ENCODE data around the gene KIT. TPM values are rescaled to one million over a fixed set of nuclear protein-coding genes. Genes with fewer than 3 reads are reported as not detected.

The KIT gene
- total and polyA plus RNA-seq, 9 donors = 5.9 to 10.6 (median 8.4) TPM

- WGBS (ENCODE audit: insufficient coverage) = no CpG with 5 or more reads among the region's 5 CpGs
- H3K4me1 ChIP-seq (ENCODE audit: control insufficient read depth, insufficient read depth, low read length) = no peaks in the 10 kb centered on the region
- no peaks in the 10 kb centered on the region for H3K27me3 ChIP-seq (ENCODE audit: control insufficient read depth, insufficient read depth, low read length)
- no peak overlapping the region for H3K4me3 ChIP-seq (ENCODE audit: low read length)
- no peak overlapping the region for H3K27ac ChIP-seq (ENCODE audit: low read length)
- no peaks in the 10 kb centered on the region for H3K9me3 ChIP-seq (replicated peaks; ENCODE audit: control insufficient read depth, low read depth, low read length)
- no peak for DNase-seq
- no peaks in the 10 kb centered on the region for H3K36me3 ChIP-seq (ENCODE audit: control insufficient read depth, insufficient read depth, low read length)
Observed at GRCh38 chr4:54716478-54717065, 58.8 kb downstream of the KIT start.

- WGBS (ENCODE audit: insufficient coverage) = 100% methylated on average over 1 of the region's 3 CpGs
- no peak overlapping the region for H3K4me3 ChIP-seq (ENCODE audit: low read length)
- H3K4me1 ChIP-seq (ENCODE audit: control insufficient read depth, insufficient read depth, low read length) = no peaks in the 10 kb centered on the region
- no peak overlapping the region for H3K27ac ChIP-seq (ENCODE audit: low read length)
- no peak for DNase-seq
- no peaks in the 10 kb centered on the region for H3K27me3 ChIP-seq (ENCODE audit: control insufficient read depth, insufficient read depth, low read length)
- H3K36me3 ChIP-seq (ENCODE audit: control insufficient read depth, insufficient read depth, low read length) = no peaks in the 10 kb centered on the region
- H3K9me3 ChIP-seq (replicated peaks; ENCODE audit: control insufficient read depth, low read depth, low read length) = no peaks in the 10 kb centered on the region
Observed at GRCh38 chr4:54717694-54718093, 59.9 kb downstream of the KIT start.

GRCh38 chr4:54719378-54719777 is 61.6 kb downstream of the KIT start:
- Histone ChIP-seq H3K4me3 (ENCODE audit: low read length) (no peak overlapping the region), H3K27me3 (ENCODE audit: control insufficient read depth, insufficient read depth, low read length) (no peaks in the 10 kb centered on the region), H3K4me1 (ENCODE audit: control insufficient read depth, insufficient read depth, low read length) (no peaks in the 10 kb centered on the region), H3K27ac (ENCODE audit: low read length) (no peak overlapping the region), H3K36me3 (ENCODE audit: control insufficient read depth, insufficient read depth, low read length) (no peaks in the 10 kb centered on the region), H3K9me3 (replicated peaks; ENCODE audit: control insufficient read depth, low read depth, low read length) (no peaks in the 10 kb centered on the region)
- no peak for DNase-seq
- no CpG with 5 or more reads among the region's 3 CpGs for WGBS (ENCODE audit: insufficient coverage)

- Histone ChIP-seq H3K27ac (ENCODE audit: low read length) (no peak overlapping the region), H3K4me1 (ENCODE audit: control insufficient read depth, insufficient read depth, low read length) (no peaks in the 10 kb centered on the region), H3K27me3 (ENCODE audit: control insufficient read depth, insufficient read depth, low read length) (no peaks in the 10 kb centered on the region), H3K4me3 (ENCODE audit: low read length) (no peak overlapping the region), H3K9me3 (replicated peaks; ENCODE audit: control insufficient read depth, low read depth, low read length) (no peaks in the 10 kb centered on the region), H3K36me3 (ENCODE audit: control insufficient read depth, insufficient read depth, low read length) (peaks cover 3% of the 10 kb centered on the region)
- WGBS (ENCODE audit: insufficient coverage) = 55% methylated on average over 3 of the region's 3 CpGs
- DNase-seq = no peak
Observed at GRCh38 chr4:54723220-54723619, 65.5 kb downstream of the KIT start.

GRCh38 chr4:54723820-54724219 is 66.1 kb downstream of the KIT start:
- Histone ChIP-seq H3K27ac (ENCODE audit: low read length) (no peak overlapping the region), H3K27me3 (ENCODE audit: control insufficient read depth, insufficient read depth, low read length) (no peaks in the 10 kb centered on the region), H3K4me1 (ENCODE audit: control insufficient read depth, insufficient read depth, low read length) (no peaks in the 10 kb centered on the region), H3K4me3 (ENCODE audit: low read length) (no peak overlapping the region), H3K9me3 (replicated peaks; ENCODE audit: control insufficient read depth, low read depth, low read length) (no peaks in the 10 kb centered on the region), H3K36me3 (ENCODE audit: control insufficient read depth, insufficient read depth, low read length) (peaks cover 3% of the 10 kb centered on the region)
- DNase-seq = no peak
- WGBS (ENCODE audit: insufficient coverage) = 79% methylated on average over 2 of the region's 3 CpGs

DNA sequence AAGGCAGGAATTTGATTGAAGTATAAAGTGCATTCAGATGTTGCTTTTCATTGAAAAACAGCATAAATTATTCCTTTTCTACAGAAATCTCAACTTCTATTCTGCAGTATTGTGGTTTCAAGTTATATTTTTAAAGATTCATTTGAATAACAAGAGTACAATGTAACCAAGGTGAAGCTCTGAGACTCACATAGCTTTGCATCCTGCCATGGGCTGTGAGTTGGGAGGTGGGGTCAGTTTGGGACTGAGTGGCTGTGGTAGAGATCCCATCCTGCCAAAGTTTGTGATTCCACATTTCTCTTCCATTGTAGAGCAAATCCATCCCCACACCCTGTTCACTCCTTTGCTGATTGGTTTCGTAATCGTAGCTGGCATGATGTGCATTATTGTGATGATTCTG is 69.2 kb downstream of the KIT start:
- H3K36me3 ChIP-seq (ENCODE audit: control insufficient read depth, insufficient read depth, low read length) = peaks cover 3% of the 10 kb centered on the region
- no peaks in the 10 kb centered on the region for H3K27me3 ChIP-seq (ENCODE audit: control insufficient read depth, insufficient read depth, low read length)
- H3K4me1 ChIP-seq (ENCODE audit: control insufficient read depth, insufficient read depth, low read length) = no peaks in the 10 kb centered on the region
- no CpG with 5 or more reads among the region's 2 CpGs for WGBS (ENCODE audit: insufficient coverage)
- no peak overlapping the region for H3K27ac ChIP-seq (ENCODE audit: low read length)
- DNase-seq = no peak
- H3K9me3 ChIP-seq (replicated peaks; ENCODE audit: control insufficient read depth, low read depth, low read length) = no peaks in the 10 kb centered on the region
- no peak overlapping the region for H3K4me3 ChIP-seq (ENCODE audit: low read length)

DNA sequence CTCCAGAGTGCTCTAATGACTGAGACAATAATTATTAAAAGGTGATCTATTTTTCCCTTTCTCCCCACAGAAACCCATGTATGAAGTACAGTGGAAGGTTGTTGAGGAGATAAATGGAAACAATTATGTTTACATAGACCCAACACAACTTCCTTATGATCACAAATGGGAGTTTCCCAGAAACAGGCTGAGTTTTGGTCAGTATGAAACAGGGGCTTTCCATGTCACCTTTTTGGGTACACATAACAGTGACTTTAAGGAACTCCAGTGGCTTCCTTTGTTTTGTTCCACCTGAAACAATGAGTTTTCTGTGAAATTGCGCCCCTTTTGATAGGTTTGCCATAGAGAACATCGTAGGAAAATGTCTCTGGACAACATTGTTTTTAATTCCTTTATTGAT is 69.6 kb downstream of the KIT start:
- 90% methylated on average over 2 of the region's 2 CpGs for WGBS (ENCODE audit: insufficient coverage)
- Histone ChIP-seq H3K4me1 (ENCODE audit: control insufficient read depth, insufficient read depth, low read length) (no peaks in the 10 kb centered on the region), H3K9me3 (replicated peaks; ENCODE audit: control insufficient read depth, low read depth, low read length) (no peaks in the 10 kb centered on the region), H3K4me3 (ENCODE audit: low read length) (no peak overlapping the region), H3K36me3 (ENCODE audit: control insufficient read depth, insufficient read depth, low read length) (peaks cover 3% of the 10 kb centered on the region), H3K27ac (ENCODE audit: low read length) (no peak overlapping the region), H3K27me3 (ENCODE audit: control insufficient read depth, insufficient read depth, low read length) (no peaks in the 10 kb centered on the region)
- no peak for DNase-seq

- DNase-seq = no peak
- Histone ChIP-seq H3K36me3 (ENCODE audit: control insufficient read depth, insufficient read depth, low read length) (peaks cover 3% of the 10 kb centered on the region), H3K4me1 (ENCODE audit: control insufficient read depth, insufficient read depth, low read length) (no peaks in the 10 kb centered on the region), H3K27ac (ENCODE audit: low read length) (no peak overlapping the region), H3K4me3 (ENCODE audit: low read length) (no peak overlapping the region), H3K27me3 (ENCODE audit: control insufficient read depth, insufficient read depth, low read length) (no peaks in the 10 kb centered on the region), H3K9me3 (replicated peaks; ENCODE audit: control insufficient read depth, low read depth, low read length) (no peaks in the 10 kb centered on the region)
- no CpG with 5 or more reads among the region's 3 CpGs for WGBS (ENCODE audit: insufficient coverage)
Observed at GRCh38 chr4:54728368-54728767, 70.6 kb downstream of the KIT start.

- H3K36me3 ChIP-seq (ENCODE audit: control insufficient read depth, insufficient read depth, low read length) = peaks cover 3% of the 10 kb centered on the region
- DNase-seq = no peak
- H3K27me3 ChIP-seq (ENCODE audit: control insufficient read depth, insufficient read depth, low read length) = no peaks in the 10 kb centered on the region
- no peak overlapping the region for H3K27ac ChIP-seq (ENCODE audit: low read length)
- H3K4me1 ChIP-seq (ENCODE audit: control insufficient read depth, insufficient read depth, low read length) = no peaks in the 10 kb centered on the region
- H3K4me3 ChIP-seq (ENCODE audit: low read length) = no peak overlapping the region
- no CpG with 5 or more reads among the region's 1 CpG for WGBS (ENCODE audit: insufficient coverage)
- H3K9me3 ChIP-seq (replicated peaks; ENCODE audit: control insufficient read depth, low read depth, low read length) = no peaks in the 10 kb centered on the region
Observed at GRCh38 chr4:54729256-54729655, 71.5 kb downstream of the KIT start.

DNA sequence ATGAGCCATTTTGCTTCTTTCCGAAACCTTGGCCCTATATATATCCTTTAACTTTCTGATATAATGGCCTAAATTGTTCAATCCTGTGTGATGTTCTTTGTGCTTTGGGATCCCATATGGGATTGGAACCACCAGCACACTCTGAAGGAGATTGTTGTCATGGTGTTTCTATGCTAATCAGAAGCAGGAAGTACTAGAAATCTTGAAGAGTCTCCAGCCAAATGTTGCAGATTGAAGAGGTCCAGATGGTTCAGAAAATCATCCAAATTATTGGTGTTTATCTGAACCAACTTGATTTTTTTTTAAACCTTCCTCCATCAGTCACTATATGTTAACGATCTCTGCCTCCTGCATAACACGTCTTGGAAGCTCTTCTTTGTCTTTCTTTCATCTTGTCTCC is 72.8 kb downstream of the KIT start:
- no CpG with 5 or more reads among the region's 3 CpGs for WGBS (ENCODE audit: insufficient coverage)
- DNase-seq = no peak

GRCh38 chr4:54731552-54731951 is 73.8 kb downstream of the KIT start:
- H3K4me1 ChIP-seq (ENCODE audit: control insufficient read depth, insufficient read depth, low read length) = no peaks in the 10 kb centered on the region
- WGBS (ENCODE audit: insufficient coverage) = no CpG with 5 or more reads among the region's 3 CpGs
- no peak overlapping the region for H3K4me3 ChIP-seq (ENCODE audit: low read length)
- peaks cover 3% of the 10 kb centered on the region for H3K36me3 ChIP-seq (ENCODE audit: control insufficient read depth, insufficient read depth, low read length)
- H3K27ac ChIP-seq (ENCODE audit: low read length) = no peak overlapping the region
- no peaks in the 10 kb centered on the region for H3K9me3 ChIP-seq (replicated peaks; ENCODE audit: control insufficient read depth, low read depth, low read length)
- no peaks in the 10 kb centered on the region for H3K27me3 ChIP-seq (ENCODE audit: control insufficient read depth, insufficient read depth, low read length)
- no peak for DNase-seq

More for the DNA sequence above, 72.8 kb downstream of the KIT start:
- no peaks in the 10 kb centered on the region for H3K9me3 ChIP-seq (replicated peaks; ENCODE audit: control insufficient read depth, low read depth, low read length)
- H3K36me3 ChIP-seq (ENCODE audit: control insufficient read depth, insufficient read depth, low read length) = peaks cover 3% of the 10 kb centered on the region
- H3K4me1 ChIP-seq (ENCODE audit: control insufficient read depth, insufficient read depth, low read length) = no peaks in the 10 kb centered on the region
- H3K4me3 ChIP-seq (ENCODE audit: low read length) = no peak overlapping the region
- H3K27ac ChIP-seq (ENCODE audit: low read length) = no peak overlapping the region
- no peaks in the 10 kb centered on the region for H3K27me3 ChIP-seq (ENCODE audit: control insufficient read depth, insufficient read depth, low read length)
